ENCODE measurements around the gene SNCB. TPM values are rescaled to one million over a fixed set of nuclear protein-coding genes. Genes with fewer than 3 reads are reported as not detected.

SNCB gene
- 1.0 to 1.4 TPM (median 1.2 TPM) in 5 replicates for total RNA-seq (2022; extraction: Qiagen RNA extraction; ENCODE audit: low read depth)

DNA sequence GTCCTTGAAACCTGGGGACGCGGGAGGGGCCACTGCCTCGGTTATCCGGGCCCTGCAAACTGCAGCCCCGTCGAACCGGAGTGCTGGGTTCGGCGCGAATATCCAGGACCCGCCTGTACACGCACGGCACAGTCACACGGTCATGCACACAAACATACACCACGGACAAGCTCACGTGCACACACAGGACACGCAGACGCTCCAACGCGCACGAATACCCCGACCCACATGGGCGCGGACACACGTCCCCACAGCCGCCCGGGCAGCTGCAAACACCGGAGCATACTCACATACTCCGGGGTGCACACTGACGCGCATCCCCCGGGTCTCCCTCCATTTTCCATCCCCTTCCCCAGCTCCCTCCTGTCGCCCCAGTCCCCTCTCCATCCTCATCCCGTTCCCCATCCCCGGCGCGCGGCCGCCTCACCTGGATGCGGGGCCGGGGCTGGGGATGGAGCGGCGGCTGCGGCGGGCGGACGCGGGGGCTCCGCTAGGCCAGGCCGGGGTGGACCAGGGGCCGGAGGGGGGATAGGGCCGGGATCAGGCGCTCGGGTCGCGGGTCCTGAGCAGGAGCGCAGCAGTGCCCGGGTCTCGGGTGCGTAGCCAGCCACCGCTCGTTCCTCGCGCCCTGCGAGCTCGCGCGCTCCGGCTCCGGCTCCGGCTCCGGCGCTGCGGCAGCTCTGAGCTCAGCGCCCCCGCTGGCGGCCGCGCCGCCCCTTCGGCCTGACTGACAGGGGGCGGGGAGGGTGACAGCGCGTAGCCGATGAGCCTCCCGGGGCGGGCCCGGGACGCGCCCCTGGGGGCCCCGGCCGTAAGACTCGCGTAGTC lies at the start of gene SNCB, which contains the start of gene EIF4E1B:
Gene SNCB (minus strand): TSS at position 682 of the 828 bp plus-strand sequence. CDS start 880 bp downstream, outside the sequence.
Gene EIF4E1B (plus strand): TSS at position 823 of the 828 bp plus-strand sequence. CDS start 12,113 bp downstream, outside the sequence.

GRCh38 chr5:176647030-176647842 lies 16.9 kb upstream of the SNCB start, which contains the start of gene TSPAN17:
TSS of gene TSPAN17 (plus strand) at chr5:176647484. CDS start at chr5:176647616, 132 bp downstream.

GRCh38 chr5:176609724-176610434 lies 20.5 kb downstream of the SNCB start, which contains the start of gene GPRIN1:
TSS of gene GPRIN1 (minus strand) at chr5:176610156. CDS start at chr5:176599834, 10,322 bp downstream.

Other genes starting within 250 kb of the SNCB start
- 114 to 148 TPM (median 129 TPM) in 5 replicates for gene NOP16, start 241.9 kb downstream of the SNCB start, total RNA-seq (2022; extraction: Qiagen RNA extraction; ENCODE audit: low read depth)
- 242 to 274 TPM (median 264 TPM) in 5 replicates for gene HIGD2A, start 241.8 kb downstream of the SNCB start, total RNA-seq (2022; extraction: Qiagen RNA extraction; ENCODE audit: low read depth)
- 65.7 to 111 TPM (median 105 TPM) in 5 replicates for gene CLTB, start 214.0 kb downstream of the SNCB start, total RNA-seq (2022; extraction: Qiagen RNA extraction; ENCODE audit: low read depth)
- 47.0 to 54.0 TPM (median 47.9 TPM) in 5 replicates for gene FAF2, start 182.1 kb downstream of the SNCB start, total RNA-seq (2022; extraction: Qiagen RNA extraction; ENCODE audit: low read depth)
- 33.6 to 45.2 TPM (median 43.2 TPM) in 5 replicates for gene RNF44, start 93.1 kb downstream of the SNCB start, total RNA-seq (2022; extraction: Qiagen RNA extraction; ENCODE audit: low read depth)
- gene CDHR2, start 81.2 kb downstream of the SNCB start, total RNA-seq (2022; extraction: Qiagen RNA extraction; ENCODE audit: low read depth), result 0.04 to 0.15 TPM (median 0.10 TPM) in 4 of 5 replicates, not detected in the other
- gene GPRIN1, start 20.4 kb downstream of the SNCB start, total RNA-seq (2022; extraction: Qiagen RNA extraction; ENCODE audit: low read depth), result 7.1 to 9.4 TPM (median 9.1 TPM) in 5 replicates
- not detected in 5 replicates for gene EIF4E1B, start 141 bp upstream of the SNCB start, total RNA-seq (2022; extraction: Qiagen RNA extraction; ENCODE audit: low read depth)
- 53.3 to 66.1 TPM (median 60.2 TPM) in 5 replicates for gene TSPAN17, start 16.9 kb upstream of the SNCB start, total RNA-seq (2022; extraction: Qiagen RNA extraction; ENCODE audit: low read depth)
- 0.22 to 0.39 TPM (median 0.30 TPM) in 5 replicates for gene UNC5A, start 180.0 kb upstream of the SNCB start, total RNA-seq (2022; extraction: Qiagen RNA extraction; ENCODE audit: low read depth)

All from A549 treated with CpdA at 1 μM for 4 hours (cell line).